Peyer's patch (tissue), 4 donors: ENCODE measurements around the gene TSR2.

Experiments
- CTCF ChIP-seq, 6 experiments: fragments of 450-650 bp in 4 of 6; fragments of 200-600 bp in 2 of 6; sonication (generic) in 1 of 6; IDR thresholded peaks; one replicate each; pipeline ENCODE4 v1.5.1; 2017 to 2019; ENCODE audit warnings: antibody characterized with exemption in 6 of 6, mild to moderate bottlenecking in 3 of 6, moderate library complexity in 1 of 6
- POLR2A ChIP-seq, 2 donors: fragments of 450-650 bp; IDR thresholded peaks; one replicate each; pipeline ENCODE4 v1.5.1; 2017; ENCODE audit warnings: antibody characterized with exemption in 2 of 2, mild to moderate bottlenecking in 2 of 2, moderate library complexity in 2 of 2

- TF ChIP-seq CTCF (IDR thresholded peaks at IDR 0.05) (no peak), POLR2A (IDR thresholded peaks at IDR 0.05) (no peak)
Measured at GRCh38 chrX:54484666-54485065, 44.5 kb downstream of the TSR2 start.
